CD14-positive monocyte (primary cell): Measurements from ENCODE around the gene MAU2. TPM values are rescaled to one million over a fixed set of nuclear protein-coding genes. Genes with fewer than 3 reads are reported as not detected.

Experiments
- DNase-seq, 3 donors: peaks; one replicate each; pipeline ENCODE4 v3.0.0-alpha.2; 2011 to 2022
- H2AFZ ChIP-seq: 2 replicates; pipeline ENCODE4 v1.6.0; 2012; ENCODE audit warnings: mild to moderate bottlenecking, low read depth, low read length, inconsistent platforms; ENCODE audit not compliant: insufficient read depth, poor library complexity, severe bottlenecking
- H3K27ac ChIP-seq, 2 donors: 1 replicate in 1 of 2; 2 replicates in 1 of 2; pipeline ENCODE4 v1.5.1; 2012 to 2013; ENCODE audit warnings: low read length in 2 of 2, control low read depth in 1 of 2, inconsistent platforms in 1 of 2, low read depth in 1 of 2, mild to moderate bottlenecking in 1 of 2
- H3K27me3 ChIP-seq, 2 donors: one replicate each; pipeline versions ENCODE4 v1.6.0 to v1.6.1; 2011 to 2013; ENCODE audit warnings: low read length in 2 of 2; ENCODE audit not compliant: control insufficient read depth in 2 of 2, insufficient read depth in 2 of 2
- H3K36me3 ChIP-seq, 2 donors: replicated peaks in 1 of 2; 1 replicate in 1 of 2; 2 replicates in 1 of 2; pipeline versions ENCODE4 v1.5.1 to v1.6.1; 2012 to 2013; ENCODE audit warnings: low read length in 2 of 2, control low read depth in 1 of 2, inconsistent platforms in 1 of 2, mild to moderate bottlenecking in 1 of 2; ENCODE audit not compliant: insufficient read depth in 2 of 2, control insufficient read depth in 1 of 2
- H3K4me1 ChIP-seq, 2 donors: 1 replicate in 1 of 2; 2 replicates in 1 of 2; pipeline versions ENCODE4 v1.5.1 to v1.6.1; 2012 to 2013; ENCODE audit warnings: low read length in 2 of 2, control low read depth in 1 of 2, inconsistent platforms in 1 of 2, mild to moderate bottlenecking in 1 of 2, moderate library complexity in 1 of 2; ENCODE audit not compliant: insufficient read depth in 2 of 2, control insufficient read depth in 1 of 2
- H3K4me2 ChIP-seq: replicated peaks from 2 replicates; pipeline ENCODE3; 2012; ENCODE audit warnings: low read length, moderate library complexity, mild to moderate bottlenecking; ENCODE audit not compliant: poor library complexity, severe bottlenecking; ENCODE audit errors: extremely low read depth
- H3K4me3 ChIP-seq, 3 experiments: fragments of 200-600 bp in 1 of 3; sonication (generic) in 1 of 3; replicated peaks in 1 of 3; 1 replicate in 2 of 3; 2 replicates in 1 of 3; pipeline ENCODE4 v1.5.1; 2011 to 2013; ENCODE audit warnings: low read length in 3 of 3, mild to moderate bottlenecking in 3 of 3, control low read depth in 2 of 3, low read depth in 2 of 3, inconsistent platforms in 1 of 3, moderate library complexity in 1 of 3
- H3K79me2 ChIP-seq: 2 replicates; pipeline ENCODE4 v1.6.0; 2012; ENCODE audit warnings: mild to moderate bottlenecking, control low read depth, inconsistent platforms, low read length, moderate library complexity; ENCODE audit not compliant: insufficient read depth
- H3K9ac ChIP-seq: 2 replicates; pipeline ENCODE4 v1.6.0; 2017; ENCODE audit warnings: low read length, mild to moderate bottlenecking; ENCODE audit not compliant: insufficient read depth, poor library complexity, severe bottlenecking
- H3K9me3 ChIP-seq, 2 donors: replicated peaks in 1 of 2; 1 replicate in 1 of 2; 2 replicates in 1 of 2; pipeline versions ENCODE4 v1.5.1 to v1.6.1; 2012 to 2013; ENCODE audit warnings: low read length in 2 of 2, control low read depth in 1 of 2; ENCODE audit not compliant: control insufficient read depth in 1 of 2, insufficient read depth in 1 of 2
- H4K20me1 ChIP-seq: 2 replicates; pipeline ENCODE4 v1.6.0; 2012; ENCODE audit warnings: mild to moderate bottlenecking, low read length, control low read depth, moderate library complexity; ENCODE audit not compliant: insufficient read depth
- H3K27ac Mint-ChIP-seq, 7 donors: one replicate each; pipeline ENCODE4 v1.8.0; 2020; ENCODE audit warnings: mild to moderate bottlenecking in 7 of 7, mixed read lengths in 7 of 7, moderate library complexity in 6 of 7, inconsistent platforms in 2 of 7
- H3K27me3 Mint-ChIP-seq, 3 donors: one replicate each; pipeline ENCODE4 v1.8.0; 2021 to 2022; ENCODE audit warnings: low read depth in 3 of 3, mild to moderate bottlenecking in 3 of 3, mixed read lengths in 3 of 3, moderate library complexity in 3 of 3, inconsistent platforms in 1 of 3
- H3K36me3 Mint-ChIP-seq, 2 donors: one replicate each; pipeline ENCODE4 v1.8.0; 2020; ENCODE audit warnings: mixed read lengths in 2 of 2, inconsistent platforms in 1 of 2, mild to moderate bottlenecking in 1 of 2
- H3K4me1 Mint-ChIP-seq: one replicate; pipeline ENCODE4 v1.8.0; 2020; ENCODE audit warnings: mild to moderate bottlenecking, mixed read lengths
- H3K4me3 Mint-ChIP-seq, 2 donors: one replicate each; pipeline ENCODE4 v1.8.0; 2020; ENCODE audit warnings: mild to moderate bottlenecking in 2 of 2, mixed read lengths in 2 of 2, moderate library complexity in 1 of 2
- H3K9me3 Mint-ChIP-seq, 7 donors: one replicate each; pipeline ENCODE4 v1.8.0; 2020 to 2022; ENCODE audit warnings: mixed read lengths in 7 of 7, mild to moderate bottlenecking in 6 of 7, moderate library complexity in 6 of 7, inconsistent platforms in 2 of 7
- CTCF ChIP-seq: fragments of 200-600 bp; IDR thresholded peaks from one replicate; pipeline ENCODE4 v1.8.0; 2022; ENCODE audit warnings: antibody characterized with exemption, mild to moderate bottlenecking
- WGBS: methylation state at CpG from one replicate; pipeline ENCODE4 v1.1.5; 2013; ENCODE audit warnings: missing lambda C conversion rate; ENCODE audit not compliant: insufficient coverage; 5-methylcytosine and 5-hydroxymethylcytosine counted together
- intact Hi-C, 2 donors: fragments of 100-400 bp; cut with micrococcal nuclease; formaldehyde crosslinking; loops; one replicate each; pipeline versions ENCODE4 v1.15.0 to v1.15.1; 2023
- polyA plus RNA-seq, 3 donors: library from polyadenylated mRNA; depleted of rRNA in 1 of 3; unstranded in 2 of 3; stranded (reverse) in 1 of 3; fragments of 300-500 nt in 2 of 3; fragments of >200 nt in 1 of 3; fragmentation: Illumina TruSeq in 2 of 3; gene quantifications; 1 replicate in 2 of 3; 2 replicates in 1 of 3; pipeline ENCODE4 v1.2.3, GENCODE V29; 2012 to 2021

Gene MAU2
- polyA plus RNA-seq, 3 donors, result 7.4 to 68.4 (median 14.5) TPM

GRCh38 chr19:19308373-19308772, 12.3 kb upstream of the MAU2 start:
- H3K4me2 ChIP-seq, result no peak overlapping the region
- H3K27me3 ChIP-seq, result no peaks in the 10 kb centered on the region
- H3K9me3 ChIP-seq, result no peaks in the 10 kb centered on the region
- no peaks in the 10 kb centered on the region for H3K4me1 ChIP-seq
- H4K20me1 ChIP-seq, result peaks cover 8% of the 10 kb centered on the region
- peaks cover 89 to 97% of the 10 kb centered on the region in 2 donors for H3K36me3 ChIP-seq
- peaks cover 74 to 95% of the 10 kb centered on the region in 2 donors for H3K36me3 Mint-ChIP-seq
- H3K27ac Mint-ChIP-seq, result peak overlapping the region in 2 of 7 donors; percentile 3 to 7
- DNase-seq, result no peak
- TF ChIP-seq CTCF, result no peak
- H3K27ac ChIP-seq, result no peak overlapping the region
- H3K4me3 Mint-ChIP-seq, result no peak overlapping the region
- no peaks in the 10 kb centered on the region for H3K9me3 Mint-ChIP-seq
- peaks cover 3% of the 10 kb centered on the region for H3K79me2 ChIP-seq
- WGBS, result 96% methylated on average over 10 of the region's 10 CpGs
- no peaks in the 10 kb centered on the region for H3K4me1 Mint-ChIP-seq
- H3K27me3 Mint-ChIP-seq, result no peaks in the 10 kb centered on the region
- H3K4me3 ChIP-seq, result no peak overlapping the region
- no peak overlapping the region for H3K9ac ChIP-seq
- intact Hi-C loops, result no loop called here
- no peak overlapping the region for H2AFZ ChIP-seq

DNA sequence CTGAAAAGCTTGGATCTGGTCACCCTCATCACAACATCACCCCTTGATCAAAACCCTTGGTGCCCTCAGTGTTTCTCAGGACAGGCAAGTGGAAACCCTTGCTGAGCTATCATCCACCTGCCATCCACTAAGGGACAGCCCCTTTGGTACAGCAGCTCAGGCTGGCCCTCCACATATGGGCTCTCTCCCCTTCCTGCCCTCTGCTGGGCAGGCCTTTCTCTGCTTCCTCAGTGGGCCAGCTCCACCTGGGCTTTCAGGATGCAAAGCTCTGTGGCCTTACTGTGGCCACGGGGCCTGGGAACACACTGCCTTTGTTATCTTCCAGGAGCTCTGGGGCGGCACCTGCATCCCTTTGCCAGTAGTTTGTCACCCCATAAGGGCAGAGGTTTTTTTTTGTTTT, 5.2 kb upstream of the MAU2 start:
- no peak for TF ChIP-seq CTCF
- H3K4me1 Mint-ChIP-seq, result peaks cover 10% of the 10 kb centered on the region
- H3K27me3 Mint-ChIP-seq, result no peaks in the 10 kb centered on the region
- H3K36me3 Mint-ChIP-seq, result peaks cover 40 to 58% of the 10 kb centered on the region in 2 donors
- Histone ChIP-seq H3K79me2 (peaks cover 53% of the 10 kb centered on the region), H3K4me3 (no peak overlapping the region), H3K27ac (no peak overlapping the region), H3K27me3 (no peaks in the 10 kb centered on the region), H3K9ac (no peak overlapping the region), H3K36me3 (peaks cover 47 to 60% of the 10 kb centered on the region in 2 donors), H3K9me3 (no peaks in the 10 kb centered on the region), H3K4me1 (peaks cover 11 to 12% of the 10 kb centered on the region in 2 donors), H2AFZ (no peak overlapping the region), H3K4me2 (no peak overlapping the region), H4K20me1 (no peaks in the 10 kb centered on the region)
- intact Hi-C loops, result no loop called here
- 88% methylated on average over 1 of the region's 2 CpGs for WGBS
- H3K4me3 Mint-ChIP-seq, result no peak overlapping the region
- DNase-seq, result no peak
- peak overlapping the region in 3 of 7 donors; percentile 4 to 61 (median 53) for H3K27ac Mint-ChIP-seq
- no peaks in the 10 kb centered on the region for H3K9me3 Mint-ChIP-seq
